K562 (cell line): Measurements from ENCODE around the gene CHCT1. TPM values are rescaled to one million over a fixed set of nuclear protein-coding genes. Genes with fewer than 3 reads are reported as not detected.
"Not testable (repeated sequence)": the region's sequence is repeated elsewhere in the genome, so short reads cannot be mapped to it uniquely, and the experiment has no call there.

Experiments
- ATAC-seq: fragments of 200-7000 bp; cut with Tn5 transposase; 3 replicates; pipeline ENCODE4 v1.9.1; 2020; ENCODE audit warnings: moderate library complexity
- BruUV-seq: library from RNA; stranded (reverse); fragments of 400-500 nt; replicated peaks from 2 replicates; lab custom pipeline; 2021; lab: Mats Ljungman, UMichigan
- CTCF ChIA-PET: fragments of 300-600 bp; formaldehyde crosslinking; extraction: SDS; loops from one replicate; lab custom pipeline; 2021; ENCODE audit warnings: low intra/inter-chr PET ratio; lab: Yijun Ruan, JAX
- POLR2A ChIA-PET: fragments of 300-600, 350-650 bp; sonication (Branson Sonifier 250); formaldehyde crosslinking; extraction: SDS; loops from one replicate; lab custom pipeline; 2021; ENCODE audit warnings: antibody characterized with exemption, inconsistent platforms; lab: Yijun Ruan, JAX
- DNase-seq, 4 experiments: peaks; one replicate each; pipeline versions ENCODE4 v3.0.0 to v3.0.0-alpha.2; 2011 to 2018; ENCODE audit warnings: low spot score in 3 of 4, mixed read lengths in 3 of 4; ENCODE audit errors: extremely low read depth in 1 of 4
- FAIRE-seq: peaks from 2 replicates; lab custom pipeline; 2011; peaks lifted over from hg19 to GRCh38; lab: Jason Lieb, UNC
- H2AFZ ChIP-seq: 2 replicates; pipeline ENCODE4 v1.6.0; 2011; ENCODE audit warnings: low read depth, low read length, control low read depth, inconsistent platforms
- H3K27ac ChIP-seq: fragments of 200-600 bp; 3 replicates; pipeline ENCODE4 v1.8.0; 2011; ENCODE audit warnings: low read depth, mild to moderate bottlenecking, control low read depth, inconsistent platforms, low read length, moderate library complexity, mixed read lengths; ENCODE audit errors: extremely low read depth
- H3K27me3 ChIP-seq, 2 experiments: fragments of 300-600 bp in 1 of 2; 2 replicates in 1 of 2; 3 replicates in 1 of 2; pipeline versions ENCODE4 v1.6.0 to v1.8.0; 2011; ENCODE audit warnings: inconsistent platforms in 2 of 2, low read length in 2 of 2, mild to moderate bottlenecking in 1 of 2, mixed read lengths in 1 of 2, moderate library complexity in 1 of 2; ENCODE audit not compliant: control insufficient read depth in 2 of 2, insufficient read depth in 2 of 2
- H3K36me3 ChIP-seq: fragments of 300-600 bp; 3 replicates; pipeline ENCODE4 v1.8.0; 2011; ENCODE audit warnings: mild to moderate bottlenecking, low read length, inconsistent platforms; ENCODE audit not compliant: control insufficient read depth, insufficient read depth
- H3K4me1 ChIP-seq, 2 experiments: fragments of 200-600 bp in 1 of 2; replicated peaks in 1 of 2; 2 replicates in 1 of 2; 3 replicates in 1 of 2; pipeline versions ENCODE4 v1.5.1 to v1.8.0; 2011; ENCODE audit warnings: inconsistent platforms in 2 of 2, low read length in 2 of 2, mild to moderate bottlenecking in 1 of 2, mixed read lengths in 1 of 2, moderate library complexity in 1 of 2; ENCODE audit not compliant: control insufficient read depth in 2 of 2, insufficient read depth in 2 of 2
- H3K4me2 ChIP-seq: 2 replicates; pipeline ENCODE4 v1.6.1; 2011; ENCODE audit warnings: low read length, control low read depth, inconsistent platforms, mixed read lengths; ENCODE audit not compliant: insufficient read depth
- H3K4me3 ChIP-seq: fragments of 200-600 bp; sonication (generic), shearing (Covaris generic); 2 replicates; pipeline ENCODE4 v1.5.1; 2016; ENCODE audit warnings: control low read depth, inconsistent platforms
- H3K79me2 ChIP-seq: fragments of 200-600 bp; 3 replicates; pipeline ENCODE4 v1.8.0; 2011; ENCODE audit warnings: low read length, inconsistent platforms; ENCODE audit not compliant: control insufficient read depth, insufficient read depth
- H3K9ac ChIP-seq, 2 experiments: 2 replicates each; pipeline versions ENCODE4 v1.6.0 to v1.6.1; 2011; ENCODE audit warnings: low read depth in 2 of 2, low read length in 2 of 2, control low read depth in 1 of 2, inconsistent platforms in 1 of 2, mild to moderate bottlenecking in 1 of 2, mixed read lengths in 1 of 2; ENCODE audit not compliant: insufficient read depth in 1 of 2
- H3K9me1 ChIP-seq: one replicate; pipeline ENCODE4 v1.6.0; 2011; ENCODE audit warnings: inconsistent platforms, mild to moderate bottlenecking, low read length, moderate library complexity; ENCODE audit not compliant: control insufficient read depth, insufficient read depth
- H3K9me3 ChIP-seq: replicated peaks from 2 replicates; pipeline ENCODE4 v1.5.1; 2011; ENCODE audit warnings: low read depth, low read length, inconsistent platforms; ENCODE audit not compliant: control insufficient read depth, insufficient read depth
- H4K20me1 ChIP-seq: replicated peaks from 2 replicates; pipeline ENCODE4 v1.6.1; 2011; ENCODE audit warnings: low read length, inconsistent platforms, mixed read lengths; ENCODE audit not compliant: control insufficient read depth, insufficient read depth
- WGBS: fragments of 100-300 bp; shearing (Covaris generic); methylation state at CpG from one replicate; pipeline ENCODE4 v1.1.6; 2016; ENCODE audit warnings: low coverage, mixed read lengths; ENCODE audit not compliant: insufficient coverage; ENCODE audit errors: missing lambda C conversion rate; 5-methylcytosine and 5-hydroxymethylcytosine counted together
- in situ Hi-C: fragments of 300-500 bp; cut with MboI; formaldehyde crosslinking; loops from 4 replicates; pipeline ENCODE4 v1.15.0; 2018; ENCODE audit warnings: inconsistent platforms, mixed read lengths
- intact Hi-C: fragments of 100-400 bp; cut with micrococcal nuclease; formaldehyde crosslinking; loops from 2 replicates; pipeline ENCODE4 v1.14.2; 2022
- polyA plus RNA-seq, 8 experiments: library from polyadenylated mRNA; depleted of rRNA in 4 of 8; stranded (reverse) in 5 of 8; unstranded in 3 of 8; fragments of >200 nt; fragmentation: Nextera tagmentation in 2 of 8; fragmentation: Illumina TruSeq in 1 of 8; extraction: Ambion mirVana in 2 of 8; extraction: Trizol in 1 of 8; gene quantifications; 2 replicates each; pipeline versions ENCODE4 v1.2.1 to v1.2.3, GENCODE V29; 2011 to 2014; ENCODE audit warnings: inconsistent platforms in 1 of 8, missing spikeins in 1 of 8
- total RNA-seq, 7 experiments: library from RNA; depleted of rRNA in 6 of 7; stranded (reverse); fragments of >200 nt in 6 of 7; fragmentation: Illumina TruSeq in 2 of 7; extraction: Trizol in 2 of 7; gene quantifications; 2 replicates each; pipeline versions ENCODE4 v1.2.1 to v1.2.3, GENCODE V29; 2011 to 2021; ENCODE audit warnings: low replicate concordance in 1 of 7
- TF ChIP-seq, protein P1 (sequence below), 3 experiments: fragments of 200-800 bp in 1 of 3; fragments of 250-450 bp in 1 of 3; fragments of 450-650 bp in 1 of 3; sonication (Bioruptor Pico) in 1 of 3; sonication (Bioruptor generic) in 1 of 3; formaldehyde crosslinking in 1 of 3; IDR thresholded peaks; 2 replicates each; pipeline versions ENCODE4 v1.6.1 to v1.8.0; 2016 to 2022; ENCODE audit warnings: mild to moderate bottlenecking in 2 of 3, missing genetic modification characterization in 2 of 3, missing compliant biosample characterization in 1 of 3, moderate library complexity in 1 of 3

CHCT1 gene
- total and polyA plus RNA-seq, 9 of the 15 experiments (the other 6 are each of a cell fraction or from before 2014, with no cell fraction given): not detected

DNA sequence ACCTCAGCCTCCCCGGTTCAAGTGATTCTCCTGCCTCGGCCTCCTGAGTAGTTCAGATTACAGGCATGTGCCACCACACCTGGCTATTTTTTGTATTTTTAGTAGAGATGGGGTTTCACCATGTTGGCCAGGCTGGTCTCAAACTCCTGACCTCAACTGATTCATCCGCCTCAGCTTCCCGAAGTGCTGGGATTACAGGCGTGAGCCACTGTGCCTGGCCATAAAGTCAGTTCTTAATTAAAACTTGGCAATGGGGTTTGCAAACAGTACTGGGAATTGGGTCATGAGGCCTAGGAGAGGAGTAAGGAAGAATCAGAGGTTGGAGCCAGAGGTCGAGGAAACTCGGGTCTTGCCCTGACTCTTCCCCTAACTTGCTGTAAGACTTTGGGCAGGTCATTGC, 8.3 kb downstream of the CHCT1 start:
- CTCF ChIA-PET: not testable (repeated sequence)
- WGBS: 41% methylated on average over 7 of the region's 7 CpGs

More for the DNA sequence above, 8.3 kb downstream of the CHCT1 start:
- H3K4me2 ChIP-seq, H3K36me3 ChIP-seq, H2AFZ ChIP-seq, intact Hi-C loops, ATAC-seq, H3K9me3 ChIP-seq, H3K79me2 ChIP-seq, DNase-seq, H3K4me3 ChIP-seq, H3K27ac ChIP-seq, H3K9ac ChIP-seq, BruUV-seq, in situ Hi-C loops, POLR2A ChIA-PET, H3K9me1 ChIP-seq, FAIRE-seq, H3K4me1 ChIP-seq, H4K20me1 ChIP-seq: not testable (repeated sequence)
- TF ChIP-seq, protein P1, sequence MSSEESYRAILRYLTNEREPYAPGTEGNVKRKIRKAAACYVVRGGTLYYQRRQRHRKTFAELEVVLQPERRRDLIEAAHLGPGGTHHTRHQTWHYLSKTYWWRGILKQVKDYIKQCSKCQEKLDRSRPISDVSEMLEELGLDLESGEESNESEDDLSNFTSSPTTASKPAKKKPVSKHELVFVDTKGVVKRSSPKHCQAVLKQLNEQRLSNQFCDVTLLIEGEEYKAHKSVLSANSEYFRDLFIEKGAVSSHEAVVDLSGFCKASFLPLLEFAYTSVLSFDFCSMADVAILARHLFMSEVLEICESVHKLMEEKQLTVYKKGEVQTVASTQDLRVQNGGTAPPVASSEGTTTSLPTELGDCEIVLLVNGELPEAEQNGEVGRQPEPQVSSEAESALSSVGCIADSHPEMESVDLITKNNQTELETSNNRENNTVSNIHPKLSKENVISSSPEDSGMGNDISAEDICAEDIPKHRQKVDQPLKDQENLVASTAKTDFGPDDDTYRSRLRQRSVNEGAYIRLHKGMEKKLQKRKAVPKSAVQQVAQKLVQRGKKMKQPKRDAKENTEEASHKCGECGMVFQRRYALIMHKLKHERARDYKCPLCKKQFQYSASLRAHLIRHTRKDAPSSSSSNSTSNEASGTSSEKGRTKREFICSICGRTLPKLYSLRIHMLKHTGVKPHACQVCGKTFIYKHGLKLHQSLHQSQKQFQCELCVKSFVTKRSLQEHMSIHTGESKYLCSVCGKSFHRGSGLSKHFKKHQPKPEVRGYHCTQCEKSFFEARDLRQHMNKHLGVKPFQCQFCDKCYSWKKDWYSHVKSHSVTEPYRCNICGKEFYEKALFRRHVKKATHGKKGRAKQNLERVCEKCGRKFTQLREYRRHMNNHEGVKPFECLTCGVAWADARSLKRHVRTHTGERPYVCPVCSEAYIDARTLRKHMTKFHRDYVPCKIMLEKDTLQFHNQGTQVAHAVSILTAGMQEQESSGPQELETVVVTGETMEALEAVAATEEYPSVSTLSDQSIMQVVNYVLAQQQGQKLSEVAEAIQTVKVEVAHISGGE (CRISPR knock-in tag; IDR thresholded peaks at IDR 0.05): peak in 1 of 3 experiments; percentile 83; a peak in 2 of 6 replicates
- peaks cover 11 to 21% of the 10 kb centered on the region in 2 experiments; a peak in 4 of 5 replicates for H3K27me3 ChIP-seq
